Measurements from ENCODE around the gene MAP6. TPM values are rescaled to one million over a fixed set of nuclear protein-coding genes. Genes with fewer than 3 reads are reported as not detected.

MAP6 gene
- total RNA-seq, 1 donor from 2014 or later: 26.4 TPM

GRCh38 chr11:75565916-75566762 lies 102.7 kb downstream of the MAP6 start:
- H3K27me3 Mint-ChIP-seq (ENCODE audit: low read depth): no peaks in the 10 kb centered on the region
- no peak for DNase-seq (ENCODE audit: low spot score)
- no peaks in the 10 kb centered on the region for H3K9me3 Mint-ChIP-seq (ENCODE audit: low read depth)
- H3K4me1 Mint-ChIP-seq (ENCODE audit: low read depth): peaks cover 54% of the 10 kb centered on the region
- peaks cover 41% of the 10 kb centered on the region for H3K36me3 Mint-ChIP-seq (ENCODE audit: low read depth)
- H3K4me3 Mint-ChIP-seq (ENCODE audit: unreplicated experiment): peak overlapping the region; percentile 99
- TF ChIP-seq, protein P1, sequence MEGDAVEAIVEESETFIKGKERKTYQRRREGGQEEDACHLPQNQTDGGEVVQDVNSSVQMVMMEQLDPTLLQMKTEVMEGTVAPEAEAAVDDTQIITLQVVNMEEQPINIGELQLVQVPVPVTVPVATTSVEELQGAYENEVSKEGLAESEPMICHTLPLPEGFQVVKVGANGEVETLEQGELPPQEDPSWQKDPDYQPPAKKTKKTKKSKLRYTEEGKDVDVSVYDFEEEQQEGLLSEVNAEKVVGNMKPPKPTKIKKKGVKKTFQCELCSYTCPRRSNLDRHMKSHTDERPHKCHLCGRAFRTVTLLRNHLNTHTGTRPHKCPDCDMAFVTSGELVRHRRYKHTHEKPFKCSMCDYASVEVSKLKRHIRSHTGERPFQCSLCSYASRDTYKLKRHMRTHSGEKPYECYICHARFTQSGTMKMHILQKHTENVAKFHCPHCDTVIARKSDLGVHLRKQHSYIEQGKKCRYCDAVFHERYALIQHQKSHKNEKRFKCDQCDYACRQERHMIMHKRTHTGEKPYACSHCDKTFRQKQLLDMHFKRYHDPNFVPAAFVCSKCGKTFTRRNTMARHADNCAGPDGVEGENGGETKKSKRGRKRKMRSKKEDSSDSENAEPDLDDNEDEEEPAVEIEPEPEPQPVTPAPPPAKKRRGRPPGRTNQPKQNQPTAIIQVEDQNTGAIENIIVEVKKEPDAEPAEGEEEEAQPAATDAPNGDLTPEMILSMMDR (IDR thresholded peaks at IDR 0.05): no peak
- H3K27ac Mint-ChIP-seq (ENCODE audit: unreplicated experiment): peak overlapping the region; percentile 99

GRCh38 chr11:75565221-75565814 lies 103.5 kb downstream of the MAP6 start:
- peak overlapping the region; percentile 99 for H3K4me3 Mint-ChIP-seq (ENCODE audit: unreplicated experiment)
- H3K27ac Mint-ChIP-seq (ENCODE audit: unreplicated experiment): peak overlapping the region; percentile 99
- no peaks in the 10 kb centered on the region for H3K9me3 Mint-ChIP-seq (ENCODE audit: low read depth)
- no peaks in the 10 kb centered on the region for H3K27me3 Mint-ChIP-seq (ENCODE audit: low read depth)
- TF ChIP-seq, protein P1 (IDR thresholded peaks at IDR 0.05): no peak
- H3K4me1 Mint-ChIP-seq (ENCODE audit: low read depth): peaks cover 59% of the 10 kb centered on the region
- peaks cover 34% of the 10 kb centered on the region for H3K36me3 Mint-ChIP-seq (ENCODE audit: low read depth)
- no peak for DNase-seq (ENCODE audit: low spot score)

DNA sequence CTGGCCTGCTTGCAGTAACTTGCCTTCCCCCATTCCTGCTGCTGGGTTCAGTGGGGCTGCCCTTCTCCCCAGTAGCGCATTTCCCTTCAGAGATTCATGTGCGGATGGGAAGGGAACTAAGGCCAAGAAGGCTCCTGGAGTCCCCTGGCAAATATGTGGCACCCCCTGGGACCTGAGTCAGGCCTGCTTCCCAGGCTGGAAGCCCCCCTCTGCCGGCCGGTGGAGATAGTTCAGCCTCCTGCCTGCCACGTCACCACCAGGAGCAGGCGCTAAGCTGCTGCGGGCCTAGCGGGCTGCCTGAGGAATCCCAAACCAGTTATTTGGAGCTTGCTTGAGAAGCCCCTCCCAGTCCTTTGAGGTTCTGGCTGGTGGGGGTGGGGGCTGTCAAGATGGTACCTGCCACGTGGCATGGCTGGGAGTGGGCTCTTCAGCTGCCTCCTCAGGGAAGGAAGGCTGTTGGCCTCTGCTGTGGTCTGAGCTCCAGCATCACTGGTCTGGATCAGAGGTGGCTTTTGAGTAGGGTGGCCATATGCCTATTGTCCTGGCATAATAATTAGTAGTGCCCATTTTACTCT lies 104.8 kb downstream of the MAP6 start:
- DNase-seq (ENCODE audit: low spot score): no peak
- H3K27ac Mint-ChIP-seq (ENCODE audit: unreplicated experiment): peak overlapping the region; percentile 99

DNA sequence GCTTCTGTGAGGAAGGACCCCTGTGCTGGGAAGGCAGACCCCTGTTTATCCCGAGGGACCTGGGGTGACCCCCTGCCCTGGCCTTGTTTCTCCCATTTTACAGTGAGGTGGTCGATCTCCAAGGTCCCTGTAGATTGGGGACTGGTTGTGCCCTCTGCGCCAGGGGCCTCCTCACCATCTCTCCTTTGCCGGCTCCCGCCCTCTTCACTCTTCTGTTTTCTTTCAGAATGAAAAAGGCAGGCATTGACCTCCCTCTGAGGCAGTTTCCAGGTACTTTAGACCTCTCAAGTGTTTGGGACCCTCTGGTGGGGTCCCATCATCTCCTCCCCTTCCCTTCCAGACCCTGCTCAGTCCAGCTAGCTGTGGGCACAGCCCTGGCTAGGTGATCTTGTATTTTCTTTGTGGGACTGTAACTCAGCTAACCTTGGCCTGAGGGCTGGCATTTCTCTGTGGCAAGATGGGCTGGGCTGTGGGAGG lies 105.3 kb downstream of the MAP6 start:
- Mint-ChIP-seq H3K27me3 (ENCODE audit: low read depth) (no peaks in the 10 kb centered on the region), H3K4me3 (ENCODE audit: unreplicated experiment) (peak overlapping the region; percentile 99), H3K36me3 (ENCODE audit: low read depth) (peaks cover 28% of the 10 kb centered on the region), H3K27ac (ENCODE audit: unreplicated experiment) (peak overlapping the region; percentile 99), H3K4me1 (ENCODE audit: low read depth) (peaks cover 74% of the 10 kb centered on the region), H3K9me3 (ENCODE audit: low read depth) (no peaks in the 10 kb centered on the region)
- TF ChIP-seq, protein P1 (IDR thresholded peaks at IDR 0.05): no peak
- DNase-seq (ENCODE audit: low spot score): no peak

More for the DNA sequence above, 104.8 kb downstream of the MAP6 start:
- TF ChIP-seq, protein P1 (IDR thresholded peaks at IDR 0.05): peak; percentile 81
- Mint-ChIP-seq H3K27me3 (ENCODE audit: low read depth) (no peaks in the 10 kb centered on the region), H3K4me3 (ENCODE audit: unreplicated experiment) (peak overlapping the region; percentile 99), H3K9me3 (ENCODE audit: low read depth) (no peaks in the 10 kb centered on the region), H3K36me3 (ENCODE audit: low read depth) (peaks cover 33% of the 10 kb centered on the region), H3K4me1 (ENCODE audit: low read depth) (peaks cover 72% of the 10 kb centered on the region)

GRCh38 chr11:75562836-75563484 lies 105.9 kb downstream of the MAP6 start:
- no peak for DNase-seq (ENCODE audit: low spot score)
- H3K36me3 Mint-ChIP-seq (ENCODE audit: low read depth): peaks cover 24% of the 10 kb centered on the region
- peak overlapping the region; percentile 99 for H3K27ac Mint-ChIP-seq (ENCODE audit: unreplicated experiment)
- H3K4me3 Mint-ChIP-seq (ENCODE audit: unreplicated experiment): peak overlapping the region; percentile 99
- peaks cover 74% of the 10 kb centered on the region for H3K4me1 Mint-ChIP-seq (ENCODE audit: low read depth)
- H3K27me3 Mint-ChIP-seq (ENCODE audit: low read depth): no peaks in the 10 kb centered on the region
- H3K9me3 Mint-ChIP-seq (ENCODE audit: low read depth): no peaks in the 10 kb centered on the region
- TF ChIP-seq, protein P1 (IDR thresholded peaks at IDR 0.05): no peak

All from chondrocyte (in vitro differentiated cells).